ENCODE results near the gene ZBTB46. TPM values are rescaled to one million over a fixed set of nuclear protein-coding genes. Genes with fewer than 3 reads are reported as not detected.

Gene ZBTB46
- total RNA-seq, 1 donor from 2014 or later = 42.1 TPM

GRCh38 chr20:63772781-63773518, 58.1 kb downstream of the ZBTB46 start:
- no peak for TF ChIP-seq CTCF (IDR thresholded peaks at IDR 0.05; ENCODE audit: unreplicated experiment)
- Mint-ChIP-seq H3K27me3 (ENCODE audit: unreplicated experiment) (peaks cover 11% of the 10 kb centered on the region), H3K27ac (ENCODE audit: unreplicated experiment) (no peak overlapping the region), H3K9me3 (ENCODE audit: unreplicated experiment) (no peaks in the 10 kb centered on the region), H3K4me3 (ENCODE audit: unreplicated experiment) (no peak overlapping the region), H3K36me3 (ENCODE audit: low read depth, unreplicated experiment) (peaks cover 20% of the 10 kb centered on the region), H3K4me1 (ENCODE audit: unreplicated experiment) (peaks cover 9% of the 10 kb centered on the region)
- no peak for DNase-seq (ENCODE audit: low spot score)

GRCh38 chr20:63771046-63771707, 59.9 kb downstream of the ZBTB46 start:
- Mint-ChIP-seq H3K4me1 (ENCODE audit: unreplicated experiment) (peaks cover 9% of the 10 kb centered on the region), H3K27me3 (ENCODE audit: unreplicated experiment) (peaks cover 8% of the 10 kb centered on the region), H3K9me3 (ENCODE audit: unreplicated experiment) (no peaks in the 10 kb centered on the region), H3K36me3 (ENCODE audit: low read depth, unreplicated experiment) (peaks cover 20% of the 10 kb centered on the region), H3K27ac (ENCODE audit: unreplicated experiment) (no peak overlapping the region), H3K4me3 (ENCODE audit: unreplicated experiment) (no peak overlapping the region)
- no peak for TF ChIP-seq CTCF (IDR thresholded peaks at IDR 0.05; ENCODE audit: unreplicated experiment)
- no peak for DNase-seq (ENCODE audit: low spot score)

GRCh38 chr20:63769891-63770474, 61.1 kb downstream of the ZBTB46 start:
- peaks cover 30% of the 10 kb centered on the region for H3K36me3 Mint-ChIP-seq (ENCODE audit: low read depth, unreplicated experiment)
- H3K9me3 Mint-ChIP-seq (ENCODE audit: unreplicated experiment) = no peaks in the 10 kb centered on the region
- no peak for TF ChIP-seq CTCF (IDR thresholded peaks at IDR 0.05; ENCODE audit: unreplicated experiment)
- no peak overlapping the region for H3K4me3 Mint-ChIP-seq (ENCODE audit: unreplicated experiment)
- peaks cover 8% of the 10 kb centered on the region for H3K27me3 Mint-ChIP-seq (ENCODE audit: unreplicated experiment)
- H3K4me1 Mint-ChIP-seq (ENCODE audit: unreplicated experiment) = peaks cover 5% of the 10 kb centered on the region
- DNase-seq (ENCODE audit: low spot score) = no peak
- H3K27ac Mint-ChIP-seq (ENCODE audit: unreplicated experiment) = no peak overlapping the region

GRCh38 chr20:63768591-63769515, 62.2 kb downstream of the ZBTB46 start:
- H3K9me3 Mint-ChIP-seq (ENCODE audit: unreplicated experiment) = no peaks in the 10 kb centered on the region
- TF ChIP-seq CTCF (IDR thresholded peaks at IDR 0.05; ENCODE audit: unreplicated experiment) = no peak
- H3K4me3 Mint-ChIP-seq (ENCODE audit: unreplicated experiment) = no peak overlapping the region
- peaks cover 32% of the 10 kb centered on the region for H3K36me3 Mint-ChIP-seq (ENCODE audit: low read depth, unreplicated experiment)
- H3K4me1 Mint-ChIP-seq (ENCODE audit: unreplicated experiment) = no peaks in the 10 kb centered on the region
- no peak overlapping the region for H3K27ac Mint-ChIP-seq (ENCODE audit: unreplicated experiment)
- no peak for DNase-seq (ENCODE audit: low spot score)
- H3K27me3 Mint-ChIP-seq (ENCODE audit: unreplicated experiment) = peaks cover 3% of the 10 kb centered on the region

Data from endothelial cell (in vitro differentiated cells).